Ovary (tissue), 3 donors: ENCODE results near the gene LMNTD2.

Source experiments
- EP300 ChIP-seq: sonication (generic); formaldehyde crosslinking; IDR thresholded peaks from one replicate; pipeline ENCODE4 v1.6.1; 2017; ENCODE audit warnings: antibody characterized with exemption
- TF ChIP-seq, protein P1 (sequence below), 3 donors: fragments of 450-650 bp in 2 of 3; fragments of 200-600 bp in 1 of 3; IDR thresholded peaks; one replicate each; pipeline versions ENCODE4 v1.5.1 to v1.8.0; 2016 to 2022; ENCODE audit warnings: antibody characterized with exemption in 3 of 3, mild to moderate bottlenecking in 1 of 3
- donor health status: DM: no; HTN: no; CAD: no.

DNA sequence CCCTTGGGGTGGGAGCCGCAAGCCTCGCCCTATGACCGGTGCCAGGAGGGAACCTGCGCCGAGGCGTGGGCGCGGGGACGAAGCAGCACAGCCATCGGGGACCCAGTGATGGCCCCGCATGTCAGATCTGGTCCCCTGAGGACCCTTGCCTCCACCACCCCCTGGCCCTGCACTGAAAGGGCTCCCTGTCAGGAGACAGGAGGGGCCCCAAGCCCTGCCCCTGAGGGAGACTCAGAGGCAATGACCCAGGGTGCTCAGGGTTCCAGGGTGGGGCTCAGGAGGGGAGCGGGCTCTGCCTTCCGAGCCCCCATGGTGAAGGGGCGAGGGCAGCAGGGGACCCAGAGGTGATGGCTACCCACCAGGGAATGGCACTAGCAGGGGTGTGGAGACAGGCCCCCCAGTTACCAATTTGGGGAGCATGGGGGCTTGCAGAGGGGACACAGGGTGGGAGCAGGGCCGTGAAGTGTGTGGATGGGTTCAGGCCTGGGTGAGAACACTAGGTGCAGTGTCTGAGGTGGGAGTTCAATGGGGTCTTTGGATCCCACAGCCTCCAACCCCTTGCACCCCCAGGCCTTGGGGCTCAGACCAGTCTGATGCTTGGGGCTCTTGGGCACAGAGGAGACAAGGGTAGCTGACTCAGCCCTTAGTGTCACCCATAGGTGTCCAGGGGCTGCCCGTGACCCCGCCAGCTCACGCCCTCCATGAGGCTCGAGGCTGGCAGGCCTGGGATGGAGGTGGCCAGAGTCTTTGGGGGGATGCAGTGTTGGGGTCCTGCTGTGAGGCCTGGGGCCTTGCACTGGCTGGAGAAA, 22.7 kb downstream of the LMNTD2 start:
- TF ChIP-seq, protein P1, sequence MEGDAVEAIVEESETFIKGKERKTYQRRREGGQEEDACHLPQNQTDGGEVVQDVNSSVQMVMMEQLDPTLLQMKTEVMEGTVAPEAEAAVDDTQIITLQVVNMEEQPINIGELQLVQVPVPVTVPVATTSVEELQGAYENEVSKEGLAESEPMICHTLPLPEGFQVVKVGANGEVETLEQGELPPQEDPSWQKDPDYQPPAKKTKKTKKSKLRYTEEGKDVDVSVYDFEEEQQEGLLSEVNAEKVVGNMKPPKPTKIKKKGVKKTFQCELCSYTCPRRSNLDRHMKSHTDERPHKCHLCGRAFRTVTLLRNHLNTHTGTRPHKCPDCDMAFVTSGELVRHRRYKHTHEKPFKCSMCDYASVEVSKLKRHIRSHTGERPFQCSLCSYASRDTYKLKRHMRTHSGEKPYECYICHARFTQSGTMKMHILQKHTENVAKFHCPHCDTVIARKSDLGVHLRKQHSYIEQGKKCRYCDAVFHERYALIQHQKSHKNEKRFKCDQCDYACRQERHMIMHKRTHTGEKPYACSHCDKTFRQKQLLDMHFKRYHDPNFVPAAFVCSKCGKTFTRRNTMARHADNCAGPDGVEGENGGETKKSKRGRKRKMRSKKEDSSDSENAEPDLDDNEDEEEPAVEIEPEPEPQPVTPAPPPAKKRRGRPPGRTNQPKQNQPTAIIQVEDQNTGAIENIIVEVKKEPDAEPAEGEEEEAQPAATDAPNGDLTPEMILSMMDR (IDR thresholded peaks at IDR 0.05): no peak
- no peak for TF ChIP-seq EP300
